ENCODE results near the gene PLOD2.
A peak's percentile ranks its signal among the peaks of the same experiment; 100 is the strongest.

The PLOD2 gene

GRCh38 chr3:146104068-146104467 is 56.9 kb downstream of the PLOD2 start:
- no peak overlapping the region for H3K4me3 ChIP-seq (ENCODE audit: low read depth, low read length)
- TF ChIP-seq CTCF (conservative IDR thresholded peaks at IDR 0.05; ENCODE audit: low read depth, low read length), result no peak
- DNase-seq (ENCODE audit: low read depth), result no peak

- TF ChIP-seq CTCF (conservative IDR thresholded peaks at IDR 0.05; ENCODE audit: low read depth, low read length), result no peak
- no peak for DNase-seq (ENCODE audit: low read depth)
- no peak overlapping the region for H3K4me3 ChIP-seq (ENCODE audit: low read depth, low read length)
Observed at GRCh38 chr3:146102885-146103284, 58.1 kb downstream of the PLOD2 start.

GRCh38 chr3:146101538-146101937 is 59.4 kb downstream of the PLOD2 start:
- DNase-seq (ENCODE audit: low read depth), result no peak
- H3K4me3 ChIP-seq (ENCODE audit: low read depth, low read length), result no peak overlapping the region
- TF ChIP-seq CTCF (conservative IDR thresholded peaks at IDR 0.05; ENCODE audit: low read depth, low read length), result no peak

- no peak for TF ChIP-seq CTCF (conservative IDR thresholded peaks at IDR 0.05; ENCODE audit: low read depth, low read length)
- DNase-seq (ENCODE audit: low read depth), result peak; percentile 38
- H3K4me3 ChIP-seq (ENCODE audit: low read depth, low read length), result no peak overlapping the region
Observed at GRCh38 chr3:146100825-146101444, 60.0 kb downstream of the PLOD2 start.

GRCh38 chr3:146100180-146100579 is 60.8 kb downstream of the PLOD2 start:
- TF ChIP-seq CTCF (conservative IDR thresholded peaks at IDR 0.05; ENCODE audit: low read depth, low read length), result no peak
- DNase-seq (ENCODE audit: low read depth), result no peak
- no peak overlapping the region for H3K4me3 ChIP-seq (ENCODE audit: low read depth, low read length)

GRCh38 chr3:146099316-146099715 is 61.7 kb downstream of the PLOD2 start:
- TF ChIP-seq CTCF (conservative IDR thresholded peaks at IDR 0.05; ENCODE audit: low read depth, low read length), result no peak
- DNase-seq (ENCODE audit: low read depth), result no peak
- no peak overlapping the region for H3K4me3 ChIP-seq (ENCODE audit: low read depth, low read length)

- H3K4me3 ChIP-seq (ENCODE audit: low read depth, low read length), result no peak overlapping the region
- TF ChIP-seq CTCF (conservative IDR thresholded peaks at IDR 0.05; ENCODE audit: low read depth, low read length), result no peak
- DNase-seq (ENCODE audit: low read depth), result peak; percentile 66
Observed at GRCh38 chr3:146093896-146094295, 67.1 kb downstream of the PLOD2 start.
